Gastrocnemius medialis (tissue), 4 donors: ENCODE data around the gene ASB2. TPM values are rescaled to one million over a fixed set of nuclear protein-coding genes. Genes with fewer than 3 reads are reported as not detected.

Source experiments
- ATAC-seq, 2 donors: fragments of 150-250 bp; one replicate each; pipeline ENCODE4 v1.9.1; 2016
- DNase-seq, 2 donors: peaks; one replicate each; pipeline ENCODE4 v3.0.0-alpha.2; 2019
- H3K27ac ChIP-seq, 4 donors: fragments of 200-600 bp; sonication (generic); 1 replicate in 1 of 4; 2 replicates in 3 of 4; pipeline ENCODE4 v1.5.1; 2016 to 2018; ENCODE audit warnings: mild to moderate bottlenecking in 2 of 4, moderate library complexity in 1 of 4
- H3K27me3 ChIP-seq, 3 donors: fragments of 200-600 bp; sonication (generic) in 2 of 3; 1 replicate in 1 of 3; 2 replicates in 2 of 3; pipeline versions ENCODE4 v1.5.1 to v1.6.0; 2016 to 2019; ENCODE audit warnings: mild to moderate bottlenecking in 1 of 3, moderate library complexity in 1 of 3
- H3K36me3 ChIP-seq, 2 donors: fragments of 200-600 bp; sonication (generic) in 1 of 2; one replicate each; pipeline ENCODE4 v1.5.1; 2017 to 2018
- H3K4me1 ChIP-seq, 2 donors: fragments of 200-600 bp; sonication (generic) in 1 of 2; one replicate each; pipeline ENCODE4 v1.5.1; 2016 to 2017; ENCODE audit warnings: mild to moderate bottlenecking in 2 of 2
- H3K4me3 ChIP-seq, 4 donors: fragments of 200-600 bp; sonication (generic) in 3 of 4; 1 replicate in 1 of 4; 2 replicates in 3 of 4; pipeline ENCODE4 v1.5.1; 2016 to 2019; ENCODE audit warnings: mild to moderate bottlenecking in 2 of 4
- H3K9me3 ChIP-seq, 3 donors: fragments of 200-600 bp; sonication (generic) in 2 of 3; 1 replicate in 1 of 3; 2 replicates in 2 of 3; pipeline ENCODE4 v1.5.1; 2016 to 2019
- CTCF ChIP-seq, 5 experiments: fragments of 450-650 bp in 3 of 5; fragments of 200-600 bp in 2 of 5; sonication (generic) in 2 of 5; IDR thresholded peaks in 4 of 5; conservative IDR thresholded peaks in 1 of 5; 1 replicate in 4 of 5; 2 replicates in 1 of 5; pipeline ENCODE4 v1.5.1; 2016 to 2019; ENCODE audit warnings: antibody characterized with exemption in 5 of 5, mild to moderate bottlenecking in 3 of 5, moderate library complexity in 3 of 5
- POLR2A ChIP-seq, 2 donors: fragments of 450-650 bp; IDR thresholded peaks; one replicate each; pipeline ENCODE4 v1.6.1; 2017; ENCODE audit warnings: antibody characterized with exemption in 2 of 2, mild to moderate bottlenecking in 2 of 2, moderate library complexity in 2 of 2
- in situ Hi-C, 4 donors: fragments of 200-750 bp; cut with MboI; loops; one replicate each; pipeline versions ENCODE4 v1.15.0 to v1.8.0; 2017; ENCODE audit warnings: low sequenced_read_pairs in 4 of 4
- intact Hi-C: fragments of 100-400 bp; cut with DNase I; formaldehyde crosslinking; loops from one replicate; pipeline ENCODE4 v1.15.1; 2023; ENCODE audit warnings: low total_unique reads
- total RNA-seq, 4 donors: library from RNA; depleted of rRNA; stranded (reverse); fragments of >200 nt; gene quantifications; one replicate each; pipeline versions ENCODE4 v1.1.0 to v1.2.3, GENCODE V29; 2016

The ASB2 gene
- total RNA-seq, 4 donors from 2014 or later, result 335 to 819 (median 539) TPM

- DNase-seq, result no peak
- Histone ChIP-seq H3K27me3 (no peaks in the 10 kb centered on the region), H3K4me1 (peaks cover 7 to 12% of the 10 kb centered on the region in 2 donors), H3K36me3 (no peaks in the 10 kb centered on the region), H3K4me3 (no peak overlapping the region), H3K27ac (no peak overlapping the region), H3K9me3 (no peaks in the 10 kb centered on the region)
- intact Hi-C loops (loop anchor here (10.0 kb wide), 1 partner anchor 349 kb away; no protein-coding TSS in a partner anchor), in situ Hi-C loops (loop anchor here in 3 of 4 donors (5.0 to 10.0 kb wide), 2 partner anchors 62 to 349 kb away; no protein-coding TSS in a partner anchor)
- TF ChIP-seq POLR2A (IDR thresholded peaks at IDR 0.05), result no peak
- no peak for TF ChIP-seq CTCF (IDR thresholded peaks at IDR 0.05 in 4 of 5, conservative IDR thresholded peaks at IDR 0.05 in 1 of 5)
- ATAC-seq, result no peak
Measured at GRCh38 chr14:94004015-94004414, 27.6 kb upstream of the ASB2 start.

- no peak for TF ChIP-seq POLR2A (IDR thresholded peaks at IDR 0.05)
- intact Hi-C loops, result loop anchor here (10.0 kb wide), 1 partner anchor 349 kb away; no protein-coding TSS in a partner anchor
- DNase-seq (no peak), ATAC-seq (no peak)
- H3K4me3 ChIP-seq, result no peak overlapping the region
- H3K27me3 ChIP-seq, result no peaks in the 10 kb centered on the region
- no peak overlapping the region for H3K27ac ChIP-seq
- no peaks in the 10 kb centered on the region for H3K36me3 ChIP-seq
- in situ Hi-C loops, result loop anchor here in 3 of 4 donors (5.0 to 10.0 kb wide), 2 partner anchors 61 to 349 kb away; no protein-coding TSS in a partner anchor
- H3K4me1 ChIP-seq, result peaks cover 13 to 18% of the 10 kb centered on the region in 2 donors
- H3K9me3 ChIP-seq, result no peaks in the 10 kb centered on the region
Measured at GRCh38 chr14:94003397-94003796, 27.0 kb upstream of the ASB2 start.

GRCh38 chr14:94001501-94002396 lies 25.4 kb upstream of the ASB2 start:
- no peak for TF ChIP-seq POLR2A (IDR thresholded peaks at IDR 0.05)
- peak; percentile 89 to 97 (median 96) for TF ChIP-seq CTCF (IDR thresholded peaks at IDR 0.05 in 4 of 5, conservative IDR thresholded peaks at IDR 0.05 in 1 of 5)
- Histone ChIP-seq H3K27ac (peak overlapping the region in 2 of 4 donors; percentile 2 to 56), H3K4me1 (peaks cover 29 to 33% of the 10 kb centered on the region in 2 donors), H3K9me3 (no peaks in the 10 kb centered on the region), H3K4me3 (no peak overlapping the region), H3K27me3 (no peaks in the 10 kb centered on the region), H3K36me3 (no peaks in the 10 kb centered on the region)
- intact Hi-C loops, result loop anchor here (1.0 to 10.0 kb wide), 2 partner anchors 61 to 347 kb away; no protein-coding TSS in a partner anchor
- in situ Hi-C loops, result loop anchor here in 3 of 4 donors (5.0 to 10.0 kb wide), 2 partner anchors 59 to 347 kb away; no protein-coding TSS in a partner anchor
- DNase-seq (peak; percentile 52 to 76), ATAC-seq (peak; percentile 66 to 76)

- TF ChIP-seq CTCF (IDR thresholded peaks at IDR 0.05 in 4 of 5, conservative IDR thresholded peaks at IDR 0.05 in 1 of 5), result no peak
- TF ChIP-seq POLR2A (IDR thresholded peaks at IDR 0.05), result no peak
- Histone ChIP-seq H3K4me1 (peaks cover 37 to 41% of the 10 kb centered on the region in 2 donors), H3K27me3 (no peaks in the 10 kb centered on the region), H3K4me3 (no peak overlapping the region), H3K9me3 (no peaks in the 10 kb centered on the region), H3K36me3 (no peaks in the 10 kb centered on the region), H3K27ac (peak overlapping the region in 3 of 4 donors; percentile 2 to 56 (median 8))
- DNase-seq (no peak), ATAC-seq (no peak)
- intact Hi-C loops, result loop anchor here (1.0 to 10.0 kb wide), 2 partner anchors 61 to 346 kb away; no protein-coding TSS in a partner anchor
- in situ Hi-C loops, result loop anchor here in 3 of 4 donors (5.0 to 10.0 kb wide), 2 partner anchors 59 to 346 kb away; no protein-coding TSS in a partner anchor
Measured at GRCh38 chr14:94001016-94001415, 24.6 kb upstream of the ASB2 start.

GRCh38 chr14:94000267-94000666 lies 23.9 kb upstream of the ASB2 start:
- Histone ChIP-seq H3K4me3 (no peak overlapping the region), H3K27ac (no peak overlapping the region), H3K4me1 (peaks cover 44 to 48% of the 10 kb centered on the region in 2 donors), H3K9me3 (no peaks in the 10 kb centered on the region), H3K27me3 (no peaks in the 10 kb centered on the region), H3K36me3 (no peaks in the 10 kb centered on the region)
- ATAC-seq (no peak), DNase-seq (no peak)
- intact Hi-C loops (loop anchor here (10.0 kb wide), 1 partner anchor 345 kb away; no protein-coding TSS in a partner anchor), in situ Hi-C loops (loop anchor here in 3 of 4 donors (5.0 to 10.0 kb wide), 2 partner anchors 58 to 345 kb away; no protein-coding TSS in a partner anchor)
- no peak for TF ChIP-seq POLR2A (IDR thresholded peaks at IDR 0.05)
- TF ChIP-seq CTCF (IDR thresholded peaks at IDR 0.05 in 4 of 5, conservative IDR thresholded peaks at IDR 0.05 in 1 of 5), result no peak
